GM23338 (cell line): ENCODE data around the gene SYT11.

Experiments used
- CREB1 ChIP-seq: fragments of 250-450 bp; sonication (Bioruptor Pico); IDR thresholded peaks from 2 replicates; pipeline ENCODE4 v1.5.0; 2020; ENCODE audit warnings: low read depth, mild to moderate bottlenecking, moderate library complexity
- CTCF ChIP-seq, 2 experiments: fragments of 200-600 bp in 1 of 2; sonication (generic) in 1 of 2; conservative IDR thresholded peaks; 2 replicates each; pipeline versions ENCODE4 v1.5.1 to v1.6.1; 2016 to 2017; ENCODE audit warnings: antibody characterized with exemption in 2 of 2, low read depth in 2 of 2, mild to moderate bottlenecking in 2 of 2, moderate library complexity in 1 of 2
- ETS1 ChIP-seq: IDR thresholded peaks from 2 replicates; pipeline ENCODE4 v1.6.1; 2016; ENCODE audit warnings: antibody characterized with exemption
- EZH2 ChIP-seq: fragments of 200-600 bp; sonication (generic); IDR thresholded peaks from one replicate; pipeline ENCODE4 v1.8.0; 2017; ENCODE audit warnings: antibody characterized with exemption, mild to moderate bottlenecking, low read depth; ENCODE audit not compliant: unreplicated experiment
- EZH2phosphoT487 ChIP-seq: fragments of 200-600 bp; sonication (generic); IDR thresholded peaks from one replicate; pipeline ENCODE4 v1.8.1; 2018; ENCODE audit warnings: antibody characterized with exemption; ENCODE audit not compliant: unreplicated experiment
- JUNB ChIP-seq: IDR thresholded peaks from one replicate; pipeline ENCODE4 v1.6.1; 2016; ENCODE audit warnings: antibody characterized with exemption; ENCODE audit not compliant: unreplicated experiment
- NANOG ChIP-seq: IDR thresholded peaks from 2 replicates; pipeline ENCODE4 v1.6.1; 2016; ENCODE audit warnings: antibody characterized with exemption, borderline replicate concordance
- POLR2AphosphoS5 ChIP-seq: IDR thresholded peaks from 2 replicates; pipeline ENCODE4 v1.6.1; 2016; ENCODE audit warnings: antibody characterized with exemption, low read depth
- REST ChIP-seq: IDR thresholded peaks from one replicate; pipeline ENCODE4 v1.6.1; 2018; ENCODE audit warnings: antibody characterized with exemption; ENCODE audit not compliant: unreplicated experiment
- STAT1 ChIP-seq: IDR thresholded peaks from one replicate; pipeline ENCODE4 v1.6.1; 2016; ENCODE audit warnings: antibody characterized with exemption; ENCODE audit not compliant: unreplicated experiment
- ZNF114 ChIP-seq: fragments of 250-450 bp; sonication (Bioruptor Pico); IDR thresholded peaks from 2 replicates; pipeline ENCODE4 v1.5.0; 2020; ENCODE audit warnings: mild to moderate bottlenecking, moderate library complexity
- ZNF331 ChIP-seq: fragments of 250-450 bp; sonication (Bioruptor Pico); IDR thresholded peaks from 2 replicates; pipeline ENCODE4 v1.5.0; 2020; ENCODE audit warnings: low read depth, mild to moderate bottlenecking, moderate library complexity
- ZNF462 ChIP-seq: fragments of 250-450 bp; sonication (Bioruptor Pico); IDR thresholded peaks from 2 replicates; pipeline ENCODE4 v1.5.0; 2020; ENCODE audit warnings: mild to moderate bottlenecking, moderate library complexity

DNA sequence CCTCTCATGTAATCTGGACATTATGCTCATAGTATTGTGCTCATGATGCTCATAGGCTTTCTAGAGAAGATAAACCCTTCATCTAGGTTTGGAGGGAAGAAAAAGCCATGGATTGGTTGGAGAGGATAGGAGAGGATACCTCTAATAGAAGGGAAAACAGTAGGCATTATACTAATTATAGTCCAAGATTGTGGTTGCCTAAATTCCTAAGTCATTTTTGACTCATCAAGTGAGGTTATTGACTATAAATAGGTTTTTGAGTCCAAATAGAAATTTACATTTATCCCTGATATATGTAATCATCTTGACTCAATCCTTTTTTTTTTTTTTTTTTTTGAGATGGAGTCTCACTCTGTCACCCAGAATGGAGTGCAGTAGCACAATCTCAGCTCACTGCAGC, 5.0 kb downstream of the SYT11 start:
- TF ChIP-seq CTCF (conservative IDR thresholded peaks at IDR 0.05; ENCODE audit: low read depth in 2 of 2) (no peak), EZH2phosphoT487 (no peak), EZH2 (no peak), POLR2AphosphoS5 (no peak), REST (no peak), JUNB (no peak), ETS1 (no peak), CREB1 (no peak), ZNF331 (CRISPR knock-in tag) (no peak), NANOG (no peak), STAT1 (no peak), ZNF114 (CRISPR knock-in tag) (no peak), ZNF462 (CRISPR knock-in tag) (no peak)
